Activated naive CD4-positive, alpha-beta T cell treated with anti-CD3 and anti-CD28 coated beads, Interleukin-2, amount 50 U/mL, for 24 hours (primary cell): ENCODE data around the gene TFB1M.
A peak's percentile ranks its signal among the peaks of the same experiment; 100 is the strongest.

Experiments
- H3K27ac Mint-ChIP-seq: one replicate; pipeline ENCODE4 v1.8.0; 2021; ENCODE audit warnings: mild to moderate bottlenecking, mixed read lengths
- H3K27me3 Mint-ChIP-seq: one replicate; pipeline ENCODE4 v1.8.0; 2021; ENCODE audit warnings: mixed read lengths
- H3K36me3 Mint-ChIP-seq: one replicate; pipeline ENCODE4 v1.8.0; 2021; ENCODE audit warnings: mixed read lengths
- H3K4me1 Mint-ChIP-seq: one replicate; pipeline ENCODE4 v1.8.0; 2021; ENCODE audit warnings: mixed read lengths
- H3K4me3 Mint-ChIP-seq: one replicate; pipeline ENCODE4 v1.8.0; 2021; ENCODE audit warnings: mild to moderate bottlenecking, mixed read lengths
- H3K9me3 Mint-ChIP-seq: one replicate; pipeline ENCODE4 v1.8.0; 2021; ENCODE audit warnings: mixed read lengths

Gene TFB1M

DNA sequence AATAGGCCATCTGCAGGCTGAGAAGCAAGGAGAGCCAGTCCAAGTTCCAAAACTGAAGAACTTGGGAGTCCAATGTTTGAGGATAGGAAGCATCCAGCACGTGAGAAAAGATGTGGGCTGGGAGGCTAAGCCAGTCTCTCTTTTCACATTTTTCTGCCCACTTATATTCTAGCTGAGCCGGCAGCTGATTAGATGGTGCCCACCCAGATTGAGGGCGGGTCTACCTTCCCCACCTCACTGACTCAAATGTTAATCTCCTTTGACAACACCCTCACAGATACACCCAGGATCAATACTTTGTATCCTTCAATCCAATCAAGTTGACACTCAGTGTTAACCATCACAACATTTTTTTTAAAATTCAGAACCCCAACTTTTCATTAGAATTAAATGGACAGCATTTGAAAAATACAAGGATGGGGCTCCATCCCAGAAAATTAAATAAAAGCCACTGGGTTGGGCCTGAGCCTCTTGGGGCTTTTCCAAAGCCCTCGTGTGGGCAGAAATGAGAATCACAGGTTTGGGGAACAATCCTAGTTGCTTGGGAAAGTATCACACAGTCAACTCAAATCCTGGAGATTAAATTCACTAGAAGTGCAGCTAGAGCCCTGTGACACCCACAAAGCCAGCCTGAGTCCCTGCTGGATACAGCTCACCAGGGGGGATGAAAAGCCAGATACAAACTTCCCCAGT, 48.3 kb downstream of the TFB1M start:
- Mint-ChIP-seq H3K36me3 (peaks cover 10% of the 10 kb centered on the region), H3K9me3 (no peaks in the 10 kb centered on the region), H3K4me1 (peaks cover 26% of the 10 kb centered on the region), H3K27me3 (no peaks in the 10 kb centered on the region), H3K4me3 (no peak overlapping the region), H3K27ac (no peak overlapping the region)

DNA sequence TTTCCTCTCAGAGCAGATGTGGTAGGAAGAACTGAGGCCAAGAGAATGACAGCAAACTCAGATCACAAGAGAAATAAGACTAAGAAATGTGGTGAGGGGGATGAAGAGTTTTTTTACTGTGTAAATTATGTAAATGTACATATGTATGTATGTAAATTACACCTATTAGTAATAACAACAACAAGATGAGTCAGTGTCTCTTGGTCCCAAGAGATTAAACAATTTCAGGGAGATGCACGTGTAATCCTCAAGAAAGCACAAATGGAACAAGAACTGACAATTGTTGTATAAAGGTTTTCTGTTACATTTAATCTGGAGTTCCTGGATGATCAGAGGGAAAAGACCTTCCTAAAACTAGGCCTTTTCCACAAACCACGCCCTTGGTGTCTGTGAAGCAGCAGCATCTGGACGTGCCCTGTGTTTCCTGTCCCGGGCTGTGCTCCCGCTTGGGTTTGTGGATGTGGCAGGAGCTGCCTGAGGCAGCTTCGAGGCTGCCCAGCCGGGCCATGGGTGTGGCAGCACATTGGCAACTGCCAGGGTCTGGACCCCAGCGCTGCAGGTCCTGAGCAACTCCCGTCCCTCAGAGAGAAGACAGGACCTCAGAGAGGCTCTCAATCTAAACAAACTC, 49.5 kb downstream of the TFB1M start:
- Mint-ChIP-seq H3K36me3 (peaks cover 14% of the 10 kb centered on the region), H3K4me3 (no peak overlapping the region), H3K27ac (no peak overlapping the region), H3K4me1 (peaks cover 27% of the 10 kb centered on the region), H3K27me3 (no peaks in the 10 kb centered on the region), H3K9me3 (no peaks in the 10 kb centered on the region)

DNA sequence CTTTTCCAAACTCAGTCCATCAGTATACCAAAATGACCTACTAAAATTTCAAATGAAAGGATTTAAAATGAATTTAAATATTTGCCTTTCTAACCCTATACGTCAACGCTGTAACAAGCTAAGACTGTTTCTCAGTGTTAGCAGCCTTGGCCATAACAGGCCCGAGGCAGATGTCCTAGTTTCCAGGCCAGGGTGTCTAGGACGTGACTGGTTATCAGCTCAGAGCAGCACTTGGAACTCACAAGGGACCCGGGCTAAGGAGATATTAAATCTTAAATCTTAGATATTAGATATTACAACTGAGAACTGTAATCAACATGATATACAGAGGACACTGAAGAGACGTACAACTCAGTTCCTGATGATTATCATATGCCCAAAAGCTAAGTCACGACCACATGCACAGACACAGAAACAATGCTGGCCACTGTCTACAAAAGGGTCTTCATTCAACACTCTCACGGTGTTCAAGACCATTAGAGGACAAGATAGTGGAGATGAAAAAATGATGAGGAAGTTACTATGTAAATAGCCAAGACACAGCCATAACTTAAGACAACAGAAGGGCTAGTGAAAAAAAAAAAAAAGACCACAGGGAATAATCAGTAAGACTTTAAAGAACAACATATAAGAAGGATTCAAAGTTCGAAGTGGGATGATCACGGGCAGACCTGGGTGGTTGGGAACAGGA, 50.8 kb downstream of the TFB1M start, which contains the start of gene CLDN20:
Gene CLDN20 (plus strand): TSS at position 641 of the 691 bp plus-strand sequence. CDS start 11,707 bp downstream, outside the sequence.
- Mint-ChIP-seq H3K27ac (no peak within 1 kb of the TSS), H3K4me3 (no peak within 1 kb of the TSS)

DNA sequence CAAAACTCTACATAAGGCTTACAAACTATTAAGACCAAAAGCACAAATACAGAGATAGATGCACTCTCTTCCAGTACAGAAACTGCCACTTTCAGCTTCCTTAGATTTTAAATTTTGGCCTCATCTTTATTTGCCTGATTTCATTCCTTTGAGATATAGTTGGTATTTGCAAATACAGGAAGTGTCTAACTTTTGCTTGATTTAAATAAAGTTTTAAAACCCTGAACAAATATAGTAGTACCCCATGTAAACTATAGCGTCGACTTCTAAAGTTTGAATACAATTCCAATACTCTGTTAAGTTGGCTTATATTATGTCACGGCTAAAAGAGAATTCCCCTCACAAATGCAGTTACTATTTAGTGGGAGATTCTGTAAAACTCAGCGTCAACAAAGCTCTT, 51.6 kb downstream of the TFB1M start:
- H3K36me3 Mint-ChIP-seq: peaks cover 14% of the 10 kb centered on the region
- no peak overlapping the region for H3K4me3 Mint-ChIP-seq
- no peaks in the 10 kb centered on the region for H3K27me3 Mint-ChIP-seq
- peaks cover 20% of the 10 kb centered on the region for H3K4me1 Mint-ChIP-seq
- H3K27ac Mint-ChIP-seq: peak overlapping the region; percentile 61
- no peaks in the 10 kb centered on the region for H3K9me3 Mint-ChIP-seq

More for the DNA sequence above, 50.8 kb downstream of the TFB1M start, which contains the start of gene CLDN20:
- Mint-ChIP-seq H3K4me1 (peaks cover 26% of the 10 kb centered on the region), H3K27me3 (no peaks in the 10 kb centered on the region), H3K36me3 (peaks cover 16% of the 10 kb centered on the region), H3K9me3 (no peaks in the 10 kb centered on the region)

DNA sequence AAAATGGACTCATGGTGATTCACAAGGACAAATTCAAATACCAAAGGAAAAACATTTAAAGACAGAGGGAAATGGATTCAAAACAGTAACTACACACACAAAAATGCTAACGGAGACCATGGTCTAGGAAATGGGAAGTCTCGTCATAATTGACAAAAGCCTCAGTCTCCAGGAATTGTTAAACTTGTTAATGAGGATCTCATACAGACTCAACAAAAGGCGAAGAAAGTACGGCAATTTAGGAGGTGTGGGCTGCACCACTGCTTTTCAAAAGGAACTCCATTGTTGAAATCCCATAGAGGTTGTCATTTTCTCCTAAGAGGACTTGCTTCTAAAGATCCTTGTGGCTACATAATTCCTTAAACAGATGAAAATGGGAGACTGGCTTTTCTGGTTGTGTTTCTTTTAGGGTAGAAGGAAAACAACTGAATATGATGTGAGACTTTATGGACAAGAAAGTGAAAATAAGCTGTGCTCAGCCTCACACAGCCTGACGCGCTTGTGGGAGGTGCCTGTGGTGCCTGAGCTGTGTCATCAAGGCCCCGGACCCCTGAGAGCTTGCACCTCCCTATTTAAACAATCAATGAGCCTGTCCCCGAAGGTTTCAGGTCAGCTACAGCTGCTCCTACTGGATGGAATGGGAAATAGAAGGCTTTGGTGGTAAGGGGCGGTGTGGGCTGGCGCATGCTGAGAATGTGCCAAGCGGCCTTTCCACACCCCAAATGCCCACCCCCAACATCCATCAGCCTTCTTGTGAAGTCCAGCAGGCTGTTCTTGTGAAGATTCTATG, 53.0 kb downstream of the TFB1M start:
- no peak overlapping the region for H3K4me3 Mint-ChIP-seq
- peaks cover 20% of the 10 kb centered on the region for H3K4me1 Mint-ChIP-seq
- H3K27ac Mint-ChIP-seq: peak overlapping the region; percentile 24
- H3K27me3 Mint-ChIP-seq: no peaks in the 10 kb centered on the region
- H3K9me3 Mint-ChIP-seq: no peaks in the 10 kb centered on the region
- H3K36me3 Mint-ChIP-seq: peaks cover 14% of the 10 kb centered on the region

DNA sequence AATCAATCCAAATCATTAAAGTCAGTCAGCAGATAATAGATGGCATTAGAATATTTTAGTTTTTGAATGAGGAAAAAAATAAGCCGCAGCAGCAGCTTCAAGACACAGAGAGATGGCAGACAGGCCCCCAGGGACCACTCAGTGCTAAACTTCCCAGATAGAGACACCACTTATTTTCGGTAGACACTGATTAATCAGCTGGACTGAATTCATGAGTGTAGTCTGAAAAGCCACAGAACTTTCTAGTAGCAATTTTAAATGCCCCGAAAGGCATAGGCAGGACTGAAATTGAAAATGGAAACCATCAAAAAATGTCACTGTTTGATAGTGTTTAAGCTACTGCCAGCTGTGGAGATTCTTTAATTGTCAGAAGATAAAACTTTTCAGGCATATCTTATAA, 53.6 kb downstream of the TFB1M start:
- no peaks in the 10 kb centered on the region for H3K27me3 Mint-ChIP-seq
- H3K4me1 Mint-ChIP-seq: peaks cover 20% of the 10 kb centered on the region
- no peak overlapping the region for H3K27ac Mint-ChIP-seq
- no peak overlapping the region for H3K4me3 Mint-ChIP-seq
- peaks cover 14% of the 10 kb centered on the region for H3K36me3 Mint-ChIP-seq
- H3K9me3 Mint-ChIP-seq: no peaks in the 10 kb centered on the region

DNA sequence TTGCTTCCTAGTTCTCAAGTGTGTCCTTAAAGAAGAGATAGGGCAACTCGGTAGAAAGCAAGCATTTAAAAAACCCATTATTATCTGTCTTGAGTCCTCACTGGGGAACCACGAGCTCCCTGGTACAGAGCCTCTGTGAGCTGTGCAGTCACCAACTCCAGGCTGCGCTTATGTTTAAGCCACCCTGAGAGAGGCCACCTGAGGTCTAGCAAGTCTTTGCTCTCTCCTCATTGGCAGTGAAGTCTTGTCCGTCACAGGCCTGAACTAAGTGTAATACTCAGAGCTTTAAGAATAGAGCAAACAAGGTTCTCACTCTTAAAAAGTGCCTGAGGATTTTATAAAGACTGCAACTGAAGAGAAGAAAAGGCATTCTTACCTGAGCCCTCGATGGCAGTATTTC, 54.4 kb downstream of the TFB1M start:
- H3K4me3 Mint-ChIP-seq: no peak overlapping the region
- no peak overlapping the region for H3K27ac Mint-ChIP-seq
- peaks cover 14% of the 10 kb centered on the region for H3K36me3 Mint-ChIP-seq
- H3K4me1 Mint-ChIP-seq: peaks cover 20% of the 10 kb centered on the region
- no peaks in the 10 kb centered on the region for H3K27me3 Mint-ChIP-seq
- H3K9me3 Mint-ChIP-seq: no peaks in the 10 kb centered on the region

DNA sequence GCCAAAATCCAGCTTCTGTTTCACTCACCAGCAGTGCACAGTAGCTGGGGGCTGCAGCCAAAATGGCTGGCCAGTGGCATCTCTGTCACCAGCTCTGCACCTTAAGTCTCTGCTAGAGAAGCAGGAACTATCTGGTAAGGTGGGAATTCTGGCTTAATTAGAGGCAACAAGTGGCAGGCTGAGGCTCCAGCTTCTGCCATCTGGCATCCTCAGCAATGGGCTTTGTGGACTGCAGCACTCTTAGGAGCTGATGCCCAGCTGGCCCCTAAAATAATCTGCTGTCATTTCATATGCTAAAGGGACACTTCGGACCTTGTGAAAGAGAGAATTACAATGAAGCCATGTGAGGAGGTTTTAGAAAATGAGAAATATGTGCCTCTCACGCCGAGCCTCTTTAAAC, 55.1 kb downstream of the TFB1M start:
- Mint-ChIP-seq H3K4me1 (peaks cover 15% of the 10 kb centered on the region), H3K9me3 (no peaks in the 10 kb centered on the region), H3K36me3 (peaks cover 18% of the 10 kb centered on the region), H3K4me3 (no peak overlapping the region), H3K27me3 (no peaks in the 10 kb centered on the region), H3K27ac (no peak overlapping the region)

DNA sequence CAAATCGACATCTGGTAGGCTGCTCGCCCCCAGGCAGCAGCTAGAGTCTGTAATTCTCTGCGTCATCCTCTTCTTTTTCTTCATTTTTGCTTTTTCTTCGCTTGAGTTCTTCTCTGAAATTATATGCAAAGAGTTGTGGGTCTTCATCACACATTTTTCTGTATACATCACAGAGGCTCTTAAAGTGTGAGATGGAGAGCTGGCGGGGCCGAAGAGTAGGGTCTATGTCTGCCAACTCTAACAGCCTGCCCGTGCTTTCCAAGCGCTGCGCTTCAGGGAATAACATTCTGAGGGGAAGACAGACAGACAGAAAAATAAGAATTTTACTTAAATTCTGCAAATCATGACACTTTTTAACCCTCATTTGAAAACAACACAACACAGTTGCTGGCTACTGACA, 56.5 kb downstream of the TFB1M start:
- no peak overlapping the region for H3K4me3 Mint-ChIP-seq
- H3K4me1 Mint-ChIP-seq: peaks cover 10% of the 10 kb centered on the region
- H3K36me3 Mint-ChIP-seq: peaks cover 19% of the 10 kb centered on the region
- H3K27me3 Mint-ChIP-seq: no peaks in the 10 kb centered on the region
- no peak overlapping the region for H3K27ac Mint-ChIP-seq
- H3K9me3 Mint-ChIP-seq: no peaks in the 10 kb centered on the region

DNA sequence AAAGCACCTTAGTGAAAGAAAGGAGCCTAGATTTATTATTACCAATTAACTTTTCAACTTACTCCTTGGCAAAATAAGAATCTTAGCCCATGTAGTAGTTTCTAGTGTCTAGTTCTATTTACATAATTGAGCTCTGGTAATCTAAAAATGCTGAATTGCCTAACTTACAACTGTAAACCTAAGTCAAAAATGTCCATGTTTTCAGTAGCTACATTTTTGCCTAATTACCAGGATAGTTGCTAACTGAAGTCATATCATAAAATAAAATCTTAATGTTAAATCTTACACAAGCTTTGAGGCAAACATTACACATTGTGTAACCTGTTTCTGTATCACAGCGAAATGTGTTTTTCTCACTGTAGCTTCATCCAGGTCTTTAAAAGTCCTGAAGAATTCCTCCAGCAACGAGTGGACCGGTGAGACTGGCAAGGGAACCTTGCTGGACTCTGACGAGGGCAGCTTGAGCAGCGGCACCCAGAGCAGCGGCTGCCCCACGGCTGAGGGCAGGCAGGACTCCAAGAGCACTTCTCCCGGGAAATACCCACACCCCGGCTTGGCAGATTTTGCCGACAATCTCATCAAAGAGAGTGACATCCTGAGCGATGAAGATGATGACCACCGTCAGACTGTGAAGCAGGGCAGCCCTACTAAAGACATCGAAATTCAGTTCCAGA, 58.0 kb downstream of the TFB1M start:
- Mint-ChIP-seq H3K36me3 (peaks cover 19% of the 10 kb centered on the region), H3K4me3 (no peak overlapping the region), H3K4me1 (peaks cover 8% of the 10 kb centered on the region), H3K9me3 (no peaks in the 10 kb centered on the region), H3K27ac (no peak overlapping the region), H3K27me3 (no peaks in the 10 kb centered on the region)

DNA sequence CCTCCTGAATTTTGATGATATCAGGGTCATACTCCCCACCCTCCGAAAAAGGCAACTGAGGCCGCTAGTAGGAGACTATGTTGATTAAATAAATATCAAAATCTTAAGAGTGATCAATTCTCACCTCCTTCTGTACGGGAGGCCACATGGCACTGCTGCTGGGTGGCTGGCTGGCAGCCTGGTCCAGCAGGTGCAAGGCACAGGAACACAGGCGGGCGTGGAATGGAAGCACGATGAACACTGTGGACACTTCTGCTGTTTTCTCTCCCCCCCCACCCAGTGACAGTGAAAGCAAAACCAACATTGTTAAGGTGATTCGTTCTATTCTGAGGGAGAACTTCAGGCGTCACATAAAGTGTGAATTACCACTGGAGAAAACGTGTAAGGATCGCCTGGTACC, 60.1 kb downstream of the TFB1M start:
- H3K4me1 Mint-ChIP-seq: no peaks in the 10 kb centered on the region
- no peaks in the 10 kb centered on the region for H3K27me3 Mint-ChIP-seq
- H3K36me3 Mint-ChIP-seq: peaks cover 14% of the 10 kb centered on the region
- H3K9me3 Mint-ChIP-seq: no peaks in the 10 kb centered on the region
- no peak overlapping the region for H3K4me3 Mint-ChIP-seq
- H3K27ac Mint-ChIP-seq: peak overlapping the region; percentile 79

DNA sequence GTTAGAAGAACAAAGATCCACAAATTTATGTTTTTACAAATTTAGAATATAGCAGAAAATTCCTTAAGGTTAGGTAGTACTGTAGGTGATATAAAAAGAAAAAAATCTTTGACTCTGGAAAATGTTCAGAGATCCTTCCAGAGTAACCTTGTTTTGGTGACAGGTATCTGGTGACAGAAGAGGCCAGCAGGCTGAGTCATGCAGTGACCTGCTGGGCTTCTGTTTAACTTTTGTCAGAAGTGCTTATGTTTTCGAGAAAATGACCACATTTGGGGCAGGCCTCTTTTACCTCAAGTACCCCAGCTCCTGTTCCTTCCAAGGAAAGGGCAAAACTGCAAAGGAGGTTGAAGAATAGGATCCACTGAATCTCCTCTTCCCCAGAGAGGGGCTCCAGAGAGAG, 60.9 kb downstream of the TFB1M start:
- Mint-ChIP-seq H3K4me3 (no peak overlapping the region), H3K4me1 (peaks cover 4% of the 10 kb centered on the region), H3K36me3 (peaks cover 16% of the 10 kb centered on the region), H3K9me3 (no peaks in the 10 kb centered on the region), H3K27ac (peak overlapping the region; percentile 79), H3K27me3 (no peaks in the 10 kb centered on the region)

DNA sequence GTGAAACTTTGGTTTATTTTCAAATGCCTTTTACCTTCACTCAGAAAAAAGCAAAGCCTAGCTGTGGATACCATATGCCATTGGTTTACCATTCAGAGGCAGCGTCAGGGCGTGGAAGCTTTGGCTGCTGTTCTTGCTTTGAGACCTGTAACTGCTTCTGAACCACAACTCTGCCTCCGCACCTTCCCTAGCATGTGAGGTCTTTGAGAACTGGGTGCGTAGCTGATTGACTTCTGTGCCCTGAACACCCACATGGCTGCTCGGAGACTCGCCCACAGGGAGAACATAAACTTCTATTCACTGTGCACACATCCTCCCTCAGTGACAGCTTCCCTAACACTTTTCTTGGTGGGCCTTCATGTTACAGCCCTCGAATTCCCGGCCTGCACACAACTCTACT, 61.7 kb downstream of the TFB1M start:
- H3K36me3 Mint-ChIP-seq: peaks cover 16% of the 10 kb centered on the region
- no peak overlapping the region for H3K4me3 Mint-ChIP-seq
- no peak overlapping the region for H3K27ac Mint-ChIP-seq

DNA sequence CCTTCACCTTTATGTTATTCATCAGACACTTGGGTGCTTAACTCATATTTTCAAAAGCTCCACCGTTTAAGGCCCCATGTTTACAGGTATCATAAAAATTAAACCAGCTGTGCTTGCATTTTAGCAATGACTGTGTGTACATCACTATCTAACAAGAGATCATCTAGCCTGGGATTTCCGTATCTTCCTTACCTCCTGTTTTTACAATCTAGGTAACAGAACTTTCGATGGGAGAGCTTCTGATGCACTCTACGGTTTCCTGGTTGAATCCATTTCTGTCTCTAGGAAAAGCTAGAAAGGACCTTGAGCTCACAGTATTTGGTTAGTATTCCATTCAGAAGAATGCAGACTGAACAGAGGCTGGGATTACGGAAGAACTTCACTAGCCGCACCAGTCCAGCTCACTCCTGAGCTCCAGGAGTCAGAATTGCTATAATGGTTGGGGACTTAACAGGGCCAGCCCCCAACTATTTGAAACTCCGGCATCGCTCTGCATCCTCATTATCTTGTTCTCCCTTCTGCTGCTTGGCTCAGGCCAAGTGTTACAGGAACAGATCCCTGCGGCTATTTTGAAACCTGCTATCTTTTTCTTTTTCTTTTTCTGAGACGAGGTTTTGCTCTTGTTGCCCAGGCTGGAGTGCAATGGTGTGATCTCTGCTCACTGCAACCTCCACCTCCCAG, 63.4 kb downstream of the TFB1M start:
- H3K4me3 Mint-ChIP-seq: no peak overlapping the region
- peaks cover 14% of the 10 kb centered on the region for H3K36me3 Mint-ChIP-seq
- no peaks in the 10 kb centered on the region for H3K27me3 Mint-ChIP-seq
- no peaks in the 10 kb centered on the region for H3K9me3 Mint-ChIP-seq
- H3K27ac Mint-ChIP-seq: peak overlapping the region; percentile 17
- peaks cover 5% of the 10 kb centered on the region for H3K4me1 Mint-ChIP-seq

More for the DNA sequence above, 61.7 kb downstream of the TFB1M start:
- peaks cover 5% of the 10 kb centered on the region for H3K4me1 Mint-ChIP-seq
- no peaks in the 10 kb centered on the region for H3K27me3 Mint-ChIP-seq
- no peaks in the 10 kb centered on the region for H3K9me3 Mint-ChIP-seq
